Stomach (tissue), 9 donors: ENCODE results near the gene TSHZ2. TPM values are rescaled to one million over a fixed set of nuclear protein-coding genes. Genes with fewer than 3 reads are reported as not detected.

Experiments
- DNase-seq, 2 donors: peaks; one replicate each; pipeline versions ENCODE4 v3.0.0 to v3.0.0-alpha.2; 2013 to 2019
- H3K27ac ChIP-seq, 5 donors: fragments of 200-600 bp in 4 of 5; sonication (generic) in 4 of 5; one replicate each; pipeline ENCODE4 v1.5.1; 2013 to 2019; ENCODE audit warnings: mild to moderate bottlenecking in 1 of 5, moderate library complexity in 1 of 5
- H3K27me3 ChIP-seq, 3 donors: fragments of 200-600 bp; sonication (generic); one replicate each; pipeline ENCODE4 v1.5.1; 2017 to 2019; ENCODE audit warnings: mixed run types in 1 of 3
- H3K36me3 ChIP-seq, 4 donors: fragments of 200-600 bp; sonication (generic); 1 replicate in 3 of 4; 2 replicates in 1 of 4; pipeline ENCODE4 v1.5.1; 2016 to 2019
- H3K4me1 ChIP-seq, 4 donors: fragments of 200-600 bp; sonication (generic); one replicate each; pipeline ENCODE4 v1.5.1; 2016 to 2019
- H3K4me3 ChIP-seq, 4 donors: fragments of 200-600 bp; sonication (generic) in 3 of 4; one replicate each; pipeline ENCODE4 v1.5.1; 2016 to 2019; ENCODE audit warnings: mild to moderate bottlenecking in 1 of 4
- H3K9me3 ChIP-seq, 4 donors: fragments of 200-600 bp; sonication (generic); one replicate each; pipeline ENCODE4 v1.5.1; 2016 to 2019
- EP300 ChIP-seq: sonication (generic); formaldehyde crosslinking; IDR thresholded peaks from one replicate; pipeline ENCODE4 v1.6.1; 2017; ENCODE audit warnings: antibody characterized with exemption
- POLR2A ChIP-seq, 4 donors: fragments of 450-650 bp; IDR thresholded peaks; one replicate each; pipeline ENCODE4 v1.6.1; 2016; ENCODE audit warnings: antibody characterized with exemption in 4 of 4, control low read depth in 2 of 4, mild to moderate bottlenecking in 1 of 4, moderate library complexity in 1 of 4
- POLR2AphosphoS5 ChIP-seq, 3 donors: sonication (generic); formaldehyde crosslinking; IDR thresholded peaks; one replicate each; pipeline ENCODE4 v1.6.1; 2016; ENCODE audit warnings: antibody characterized with exemption in 3 of 3
- WGBS, 5 donors: extraction: QIAGEN DNeasy Blood & Tissue Kit in 3 of 5; methylation state at CpG; one replicate each; pipeline versions ENCODE4 v1.1.5 to v1.1.7; 2013 to 2018; 5-methylcytosine and 5-hydroxymethylcytosine counted together
- intact Hi-C: fragments of 100-400 bp; cut with DNase I; formaldehyde crosslinking; loops from one replicate; pipeline ENCODE4 v1.15.1; 2023; ENCODE audit warnings: low total_unique reads
- polyA plus RNA-seq, 3 donors: library from polyadenylated mRNA; stranded (reverse); fragments of 200-250 nt; gene quantifications; one replicate each; pipeline ENCODE4 v1.2.3, GENCODE V29; 2013
- total RNA-seq, 5 donors: library from RNA; depleted of rRNA; stranded (reverse); fragments of >200 nt; gene quantifications; one replicate each; pipeline versions ENCODE4 v1.1.0 to v1.2.3, GENCODE V29; 2014 to 2016
- TF ChIP-seq, protein P1 (sequence below), 7 experiments: fragments of 450-650 bp in 4 of 7; fragments of 200-600 bp in 3 of 7; sonication (generic) in 3 of 7; IDR thresholded peaks; one replicate each; pipeline ENCODE4 v1.5.1; 2016 to 2019; ENCODE audit warnings: antibody characterized with exemption in 7 of 7, control low read depth in 2 of 7, mild to moderate bottlenecking in 1 of 7
- donor health status: healthy with polysubstance abuse.
- donor health status: Bipolar disorder and iron deficiency.
- donor health status: healthy.

The TSHZ2 gene
- total and polyA plus RNA-seq, 8 donors: 2.9 to 20.5 (median 5.8) TPM

GRCh38 chr20:52953020-52953419 is 19.1 kb upstream of the TSHZ2 start:
- Histone ChIP-seq H3K4me3 (no peak overlapping the region), H3K4me1 (no peaks in the 10 kb centered on the region), H3K9me3 (no peaks in the 10 kb centered on the region), H3K27ac (no peak overlapping the region), H3K27me3 (no peaks in the 10 kb centered on the region), H3K36me3 (no peaks in the 10 kb centered on the region)
- WGBS, 5 donors: 90 to 95% (median 93%) methylated on average over 1 of the region's 1 CpG
- no peak for DNase-seq
- no peak for TF ChIP-seq EP300
- no peak for TF ChIP-seq POLR2A (IDR thresholded peaks at IDR 0.05)
- TF ChIP-seq POLR2AphosphoS5 (IDR thresholded peaks at IDR 0.05): no peak
- TF ChIP-seq, protein P1, sequence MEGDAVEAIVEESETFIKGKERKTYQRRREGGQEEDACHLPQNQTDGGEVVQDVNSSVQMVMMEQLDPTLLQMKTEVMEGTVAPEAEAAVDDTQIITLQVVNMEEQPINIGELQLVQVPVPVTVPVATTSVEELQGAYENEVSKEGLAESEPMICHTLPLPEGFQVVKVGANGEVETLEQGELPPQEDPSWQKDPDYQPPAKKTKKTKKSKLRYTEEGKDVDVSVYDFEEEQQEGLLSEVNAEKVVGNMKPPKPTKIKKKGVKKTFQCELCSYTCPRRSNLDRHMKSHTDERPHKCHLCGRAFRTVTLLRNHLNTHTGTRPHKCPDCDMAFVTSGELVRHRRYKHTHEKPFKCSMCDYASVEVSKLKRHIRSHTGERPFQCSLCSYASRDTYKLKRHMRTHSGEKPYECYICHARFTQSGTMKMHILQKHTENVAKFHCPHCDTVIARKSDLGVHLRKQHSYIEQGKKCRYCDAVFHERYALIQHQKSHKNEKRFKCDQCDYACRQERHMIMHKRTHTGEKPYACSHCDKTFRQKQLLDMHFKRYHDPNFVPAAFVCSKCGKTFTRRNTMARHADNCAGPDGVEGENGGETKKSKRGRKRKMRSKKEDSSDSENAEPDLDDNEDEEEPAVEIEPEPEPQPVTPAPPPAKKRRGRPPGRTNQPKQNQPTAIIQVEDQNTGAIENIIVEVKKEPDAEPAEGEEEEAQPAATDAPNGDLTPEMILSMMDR (IDR thresholded peaks at IDR 0.05): no peak
- intact Hi-C loops: no loop called here

DNA sequence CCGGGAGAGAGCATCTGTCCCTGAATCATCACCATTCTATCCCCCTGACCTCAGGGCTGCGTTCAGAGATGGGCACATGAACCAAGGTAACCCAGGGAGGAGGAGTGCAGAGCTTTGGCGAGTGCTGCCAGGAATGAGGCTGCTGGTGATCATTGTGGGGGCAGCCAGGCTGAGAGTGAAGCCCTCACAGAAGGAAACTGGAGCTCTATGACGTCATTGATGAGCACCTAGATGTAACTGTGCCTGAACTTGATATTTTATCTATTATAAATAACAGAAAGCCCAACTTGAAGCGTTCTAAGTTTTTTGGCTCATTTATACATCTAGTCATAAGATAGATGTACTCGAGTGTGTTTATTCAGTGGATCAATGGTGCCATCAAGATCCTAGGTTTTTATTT is 17.3 kb upstream of the TSHZ2 start:
- no peak overlapping the region for H3K4me3 ChIP-seq
- no peaks in the 10 kb centered on the region for H3K9me3 ChIP-seq
- no peaks in the 10 kb centered on the region for H3K36me3 ChIP-seq
- DNase-seq: no peak
- no peaks in the 10 kb centered on the region for H3K27me3 ChIP-seq
- intact Hi-C loops: no loop called here
- TF ChIP-seq EP300: no peak
- TF ChIP-seq POLR2A (IDR thresholded peaks at IDR 0.05): no peak
- TF ChIP-seq POLR2AphosphoS5 (IDR thresholded peaks at IDR 0.05): no peak
- TF ChIP-seq, protein P1 (IDR thresholded peaks at IDR 0.05): no peak
- no peak overlapping the region for H3K27ac ChIP-seq
- no peaks in the 10 kb centered on the region for H3K4me1 ChIP-seq
- WGBS, 5 donors: 79 to 88% (median 85%) methylated on average over 6 of the region's 6 CpGs

GRCh38 chr20:52958211-52958610 is 13.9 kb upstream of the TSHZ2 start:
- intact Hi-C loops: no loop called here
- WGBS, 5 donors: 65 to 81% (median 79%) methylated on average over 4 of the region's 4 CpGs
- no peak for DNase-seq
- Histone ChIP-seq H3K9me3 (no peaks in the 10 kb centered on the region), H3K36me3 (no peaks in the 10 kb centered on the region), H3K4me3 (no peak overlapping the region), H3K4me1 (no peaks in the 10 kb centered on the region), H3K27ac (no peak overlapping the region), H3K27me3 (no peaks in the 10 kb centered on the region)
- TF ChIP-seq POLR2A (IDR thresholded peaks at IDR 0.05) (no peak), POLR2AphosphoS5 (IDR thresholded peaks at IDR 0.05) (no peak), EP300 (no peak)
- TF ChIP-seq, protein P1 (IDR thresholded peaks at IDR 0.05): no peak

- Histone ChIP-seq H3K4me3 (no peak overlapping the region), H3K27ac (no peak overlapping the region), H3K9me3 (no peaks in the 10 kb centered on the region), H3K36me3 (no peaks in the 10 kb centered on the region), H3K4me1 (no peaks in the 10 kb centered on the region), H3K27me3 (no peaks in the 10 kb centered on the region)
- intact Hi-C loops: no loop called here
- TF ChIP-seq, protein P1 (IDR thresholded peaks at IDR 0.05): peak in 1 of 7 experiments; percentile 26
- TF ChIP-seq EP300: no peak
- 47 to 50% (median 48%) methylated on average over 5 of the region's 5 CpGs for WGBS, 5 donors
- DNase-seq: peak in 1 of 2 donors; percentile 78
Measured at GRCh38 chr20:52959125-52959524, 13.0 kb upstream of the TSHZ2 start.
